Endothelial cell of umbilical vein (primary cell): ENCODE measurements around the gene LPIN1. TPM values are rescaled to one million over a fixed set of nuclear protein-coding genes. Genes with fewer than 3 reads are reported as not detected.

Source experiments
- BruUV-seq: library from RNA; stranded (reverse); fragments of 400-500 nt; replicated peaks from 2 replicates; lab custom pipeline; 2021; lab: Mats Ljungman, UMichigan
- CTCF ChIA-PET: fragments of 300-600, 350-600 bp; sonication (Branson Sonifier 250); formaldehyde crosslinking; loops from one replicate; lab custom pipeline; 2021; ENCODE audit warnings: antibody characterized with exemption, inconsistent platforms; lab: Charles Lee
- POLR2A ChIA-PET: fragments of 300-600, 350-600 bp; sonication (Branson Sonifier 250); formaldehyde crosslinking; loops from one replicate; lab custom pipeline; 2021; ENCODE audit warnings: antibody characterized with exemption, inconsistent platforms; lab: Charles Lee
- DNase-seq: peaks from one replicate; pipeline ENCODE4 v3.0.0-alpha.2; 2011; ENCODE audit warnings: low read depth, low spot score
- FAIRE-seq: peaks from 2 replicates; lab custom pipeline; 2011; peaks lifted over from hg19 to GRCh38; lab: Jason Lieb, UNC
- H2AFZ ChIP-seq: 2 replicates; pipeline ENCODE4 v1.6.0; 2012; ENCODE audit warnings: low read depth, low read length, control low read depth, inconsistent platforms
- H3K27ac ChIP-seq: 2 replicates; pipeline ENCODE4 v1.5.1; 2011; ENCODE audit warnings: low read depth, mild to moderate bottlenecking, control low read depth, low read length, moderate library complexity; ENCODE audit not compliant: insufficient read depth
- H3K27me3 ChIP-seq, 2 experiments: 2 replicates each; pipeline versions ENCODE4 v1.6.0 to v1.6.1; 2011; ENCODE audit warnings: low read length in 2 of 2, mixed read lengths in 1 of 2; ENCODE audit not compliant: control insufficient read depth in 2 of 2, insufficient read depth in 2 of 2
- H3K36me3 ChIP-seq, 2 experiments: 2 replicates in 1 of 2; 3 replicates in 1 of 2; pipeline ENCODE4 v1.5.1; 2011; ENCODE audit warnings: low read length in 2 of 2, mild to moderate bottlenecking in 1 of 2, moderate library complexity in 1 of 2; ENCODE audit not compliant: control insufficient read depth in 2 of 2, insufficient read depth in 2 of 2; ENCODE audit errors: extremely low read depth in 1 of 2
- H3K4me1 ChIP-seq: 3 replicates; pipeline ENCODE4 v1.5.1; 2011; ENCODE audit warnings: mild to moderate bottlenecking, low read length; ENCODE audit not compliant: control insufficient read depth, insufficient read depth; ENCODE audit errors: extremely low read depth
- H3K4me2 ChIP-seq: 2 replicates; pipeline ENCODE4 v1.6.1; 2011; ENCODE audit warnings: low read length, control low read depth, mixed read lengths; ENCODE audit not compliant: insufficient read depth
- H3K4me3 ChIP-seq, 3 experiments: fragments of 200-600 bp in 1 of 3; sonication (generic), shearing (Covaris generic) in 1 of 3; replicated peaks in 1 of 3; 2 replicates each; pipeline ENCODE4 v1.5.1; 2011 to 2016; ENCODE audit warnings: control low read depth in 3 of 3, low read length in 3 of 3, mild to moderate bottlenecking in 2 of 3, inconsistent platforms in 1 of 3, low read depth in 1 of 3, moderate library complexity in 1 of 3; ENCODE audit not compliant: insufficient read depth in 1 of 3
- H3K79me2 ChIP-seq: 2 replicates; pipeline ENCODE4 v1.6.0; 2012; ENCODE audit warnings: low read length, inconsistent platforms; ENCODE audit not compliant: control insufficient read depth, insufficient read depth
- H3K9ac ChIP-seq: replicated peaks from 2 replicates; pipeline ENCODE3; 2011; ENCODE audit warnings: low read length, control low read depth; ENCODE audit not compliant: insufficient read depth; ENCODE audit errors: extremely low read depth
- H3K9me1 ChIP-seq: replicated peaks from 3 replicates; pipeline ENCODE4 v1.6.0; 2011; ENCODE audit warnings: mild to moderate bottlenecking, low read length; ENCODE audit not compliant: control insufficient read depth, insufficient read depth; ENCODE audit errors: extremely low read depth
- H3K9me3 ChIP-seq: replicated peaks from 2 replicates; pipeline ENCODE4 v1.5.1; 2012; ENCODE audit warnings: low read length, inconsistent platforms; ENCODE audit not compliant: control insufficient read depth, insufficient read depth
- H4K20me1 ChIP-seq: replicated peaks from 2 replicates; pipeline ENCODE3; 2011; ENCODE audit warnings: mild to moderate bottlenecking, low read length; ENCODE audit not compliant: control insufficient read depth, insufficient read depth; ENCODE audit errors: extremely low read depth
- EZH2 ChIP-seq: IDR thresholded peaks from 2 replicates; pipeline ENCODE4 v1.6.1; 2012; ENCODE audit warnings: borderline replicate concordance, low read depth, mild to moderate bottlenecking, moderate library complexity, low read length, inconsistent platforms; ENCODE audit not compliant: severe bottlenecking
- FOS ChIP-seq: IDR thresholded peaks from 2 replicates; pipeline ENCODE4 v1.6.1; 2011; ENCODE audit warnings: mild to moderate bottlenecking, low read length, moderate library complexity, borderline replicate concordance; ENCODE audit not compliant: insufficient read depth
- GATA2 ChIP-seq: IDR thresholded peaks from 2 replicates; pipeline ENCODE4 v1.7.0; 2011; ENCODE audit warnings: low read depth, mild to moderate bottlenecking, moderate library complexity, mixed read lengths, low read length; ENCODE audit not compliant: insufficient read length, insufficient read depth
- JUN ChIP-seq: IDR thresholded peaks from 2 replicates; pipeline ENCODE4 v1.6.1; 2011; ENCODE audit warnings: borderline replicate concordance, low read depth; ENCODE audit not compliant: insufficient read length, insufficient read depth
- MYC ChIP-seq: IDR thresholded peaks from one replicate; pipeline ENCODE4 v1.6.1; 2011; ENCODE audit warnings: mild to moderate bottlenecking, low read depth, low read length
- POLR2A ChIP-seq: IDR thresholded peaks from 2 replicates; pipeline ENCODE4 v1.6.1; 2012; ENCODE audit warnings: low read depth, mild to moderate bottlenecking, control low read depth, low read length
- POLR2AphosphoS5 ChIP-seq: IDR thresholded peaks from 2 replicates; pipeline ENCODE4 v1.6.1; 2012; ENCODE audit warnings: low read depth, mild to moderate bottlenecking, control low read depth, low read length, moderate library complexity; ENCODE audit not compliant: insufficient read depth
- dilution Hi-C: fragments of 300-500 bp; cut with MboI; formaldehyde crosslinking; loops from one replicate; pipeline ENCODE4 v1.15.0; 2019; ENCODE audit warnings: low sequenced_read_pairs; ENCODE audit not compliant: extremely low pct_ligation_motif_present
- intact Hi-C: fragments of 100-400 bp; cut with micrococcal nuclease; formaldehyde crosslinking; loops from one replicate; pipeline ENCODE4 v1.10.0; 2022
- polyA plus RNA-seq, 4 experiments: library from polyadenylated mRNA; depleted of rRNA in 3 of 4; stranded (reverse) in 3 of 4; unstranded in 1 of 4; fragments of >200 nt; gene quantifications; 2 replicates each; pipeline versions ENCODE4 v1.2.1 to v1.2.3, GENCODE V29; 2011 to 2012; ENCODE audit warnings: missing spikeins in 1 of 4
- total RNA-seq: library from RNA; stranded (reverse); gene quantifications from 2 replicates; pipeline ENCODE4 v1.2.3, GENCODE V29; 2021
- TF ChIP-seq, protein P1 (sequence below), 2 donors: IDR thresholded peaks; 1 replicate in 1 of 2; 2 replicates in 1 of 2; pipeline ENCODE4 v1.5.1; 2011; ENCODE audit warnings: low read length in 2 of 2, mild to moderate bottlenecking in 2 of 2, moderate library complexity in 2 of 2, control low read depth in 1 of 2, inconsistent platforms in 1 of 2, low read depth in 1 of 2; ENCODE audit not compliant: insufficient read depth in 1 of 2; ENCODE audit errors: extremely low read depth in 1 of 2
- TF ChIP-seq, protein P2 (sequence below): IDR thresholded peaks from 2 replicates; pipeline ENCODE4 v1.6.1; 2011; ENCODE audit not compliant: insufficient read depth, insufficient read length

The LPIN1 gene
- total and polyA plus RNA-seq, 2 donors (not counting 3 experiments of a cell fraction or from before 2014, with no cell fraction given) = 26.6 to 80.4 TPM

DNA sequence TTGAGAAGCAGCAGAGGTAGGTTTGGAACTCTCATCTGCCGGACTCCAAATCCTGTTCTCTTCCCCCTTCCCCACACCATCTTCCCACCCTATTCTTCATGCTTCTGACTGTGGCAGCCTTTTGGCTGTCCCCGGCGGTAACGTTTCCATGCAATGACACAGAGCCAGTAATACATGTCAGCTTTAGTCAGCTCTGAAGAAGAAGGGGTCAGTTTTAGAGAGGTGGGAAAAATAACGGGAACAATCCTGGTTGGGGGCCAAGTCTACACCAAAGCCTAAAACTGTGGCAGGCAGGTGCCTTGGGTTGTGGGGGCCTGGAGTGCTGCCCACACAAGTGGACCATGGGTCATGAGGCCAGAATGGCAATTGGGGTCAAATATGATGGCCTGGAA, 106.8 kb downstream of the LPIN1 start:
- Histone ChIP-seq H3K9me1 (no peaks in the 10 kb centered on the region), H3K27ac (no peak overlapping the region), H3K4me1 (no peaks in the 10 kb centered on the region), H4K20me1 (no peaks in the 10 kb centered on the region), H3K27me3 (peaks cover 4 to 10% of the 10 kb centered on the region in 2 experiments), H3K9me3 (no peaks in the 10 kb centered on the region), H3K79me2 (no peaks in the 10 kb centered on the region), H3K36me3 (no peaks in the 10 kb centered on the region), H3K4me3 (no peak overlapping the region), H3K4me2 (no peak overlapping the region), H2AFZ (no peak overlapping the region), H3K9ac (no peak overlapping the region)
- ChIA-PET CTCF (interaction anchor here (0.9 kb wide), 1 partner anchor 9 kb away, joined by 3 read pairs; no protein-coding TSS in a partner anchor), POLR2A (no interaction called here)
- dilution Hi-C loops = no loop called here
- TF ChIP-seq JUN (no peak), EZH2 (no peak), GATA2 (no peak), MYC (no peak), FOS (no peak), POLR2AphosphoS5 (no peak), POLR2A (no peak)
- TF ChIP-seq, protein P1, sequence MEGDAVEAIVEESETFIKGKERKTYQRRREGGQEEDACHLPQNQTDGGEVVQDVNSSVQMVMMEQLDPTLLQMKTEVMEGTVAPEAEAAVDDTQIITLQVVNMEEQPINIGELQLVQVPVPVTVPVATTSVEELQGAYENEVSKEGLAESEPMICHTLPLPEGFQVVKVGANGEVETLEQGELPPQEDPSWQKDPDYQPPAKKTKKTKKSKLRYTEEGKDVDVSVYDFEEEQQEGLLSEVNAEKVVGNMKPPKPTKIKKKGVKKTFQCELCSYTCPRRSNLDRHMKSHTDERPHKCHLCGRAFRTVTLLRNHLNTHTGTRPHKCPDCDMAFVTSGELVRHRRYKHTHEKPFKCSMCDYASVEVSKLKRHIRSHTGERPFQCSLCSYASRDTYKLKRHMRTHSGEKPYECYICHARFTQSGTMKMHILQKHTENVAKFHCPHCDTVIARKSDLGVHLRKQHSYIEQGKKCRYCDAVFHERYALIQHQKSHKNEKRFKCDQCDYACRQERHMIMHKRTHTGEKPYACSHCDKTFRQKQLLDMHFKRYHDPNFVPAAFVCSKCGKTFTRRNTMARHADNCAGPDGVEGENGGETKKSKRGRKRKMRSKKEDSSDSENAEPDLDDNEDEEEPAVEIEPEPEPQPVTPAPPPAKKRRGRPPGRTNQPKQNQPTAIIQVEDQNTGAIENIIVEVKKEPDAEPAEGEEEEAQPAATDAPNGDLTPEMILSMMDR (IDR thresholded peaks at IDR 0.05; ENCODE audit: extremely low read depth in 1 of 2, insufficient read depth in 1 of 2, low read depth in 1 of 2, low read length in 2 of 2) = no peak
- TF ChIP-seq, protein P2, sequence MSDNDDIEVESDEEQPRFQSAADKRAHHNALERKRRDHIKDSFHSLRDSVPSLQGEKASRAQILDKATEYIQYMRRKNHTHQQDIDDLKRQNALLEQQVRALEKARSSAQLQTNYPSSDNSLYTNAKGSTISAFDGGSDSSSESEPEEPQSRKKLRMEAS = no peak
- no TSS peak for BruUV-seq
- intact Hi-C loops = no loop called here
- FAIRE-seq = no peak
- DNase-seq = no peak
